AG04450 (cell line): ENCODE data around the gene OR10A3. TPM values are rescaled to one million over a fixed set of nuclear protein-coding genes. Genes with fewer than 3 reads are reported as not detected.

ENCODE experiments used
- CTCF ChIA-PET: fragments of 300-600, 350-600 bp; formaldehyde crosslinking; extraction: SDS; loops from one replicate; lab custom pipeline; 2022; ENCODE audit warnings: antibody characterized with exemption, inconsistent platforms; lab: Charles Lee
- POLR2A ChIA-PET: fragments of 350-600 bp; formaldehyde crosslinking; extraction: SDS; loops from one replicate; lab custom pipeline; 2021; ENCODE audit warnings: antibody characterized with exemption, inconsistent platforms; lab: Yijun Ruan, JAX
- DNase-seq: peaks from one replicate; pipeline ENCODE4 v3.0.0-alpha.2; 2011; ENCODE audit warnings: low read depth, low spot score
- H3K27ac ChIP-seq: one replicate; pipeline ENCODE4 v1.5.1; 2012; ENCODE audit warnings: low read depth, low read length, control low read depth
- H3K27me3 ChIP-seq: one replicate; pipeline ENCODE4 v1.6.0; 2012; ENCODE audit warnings: low read length; ENCODE audit not compliant: control insufficient read depth, insufficient read depth
- H3K4me3 ChIP-seq: 2 replicates; pipeline ENCODE4 v1.5.1; 2011; ENCODE audit warnings: mild to moderate bottlenecking, low read depth, low read length, control low read depth
- H3K9me3 ChIP-seq: 2 replicates; pipeline ENCODE4 v1.5.1; 2012; ENCODE audit warnings: low read length; ENCODE audit not compliant: control insufficient read depth, insufficient read depth
- polyA plus RNA-seq: library from polyadenylated mRNA; depleted of rRNA; stranded (reverse); fragments of >200 nt; gene quantifications from 2 replicates; pipeline ENCODE4 v1.2.3, GENCODE V29; 2011
- TF ChIP-seq, protein P1 (sequence below): IDR thresholded peaks from 2 replicates; pipeline ENCODE4 v1.5.1; 2011; ENCODE audit warnings: low read depth, low read length, control low read depth, inconsistent platforms

Gene OR10A3
- polyA plus RNA-seq, 1 experiment: 0.15 TPM

DNA sequence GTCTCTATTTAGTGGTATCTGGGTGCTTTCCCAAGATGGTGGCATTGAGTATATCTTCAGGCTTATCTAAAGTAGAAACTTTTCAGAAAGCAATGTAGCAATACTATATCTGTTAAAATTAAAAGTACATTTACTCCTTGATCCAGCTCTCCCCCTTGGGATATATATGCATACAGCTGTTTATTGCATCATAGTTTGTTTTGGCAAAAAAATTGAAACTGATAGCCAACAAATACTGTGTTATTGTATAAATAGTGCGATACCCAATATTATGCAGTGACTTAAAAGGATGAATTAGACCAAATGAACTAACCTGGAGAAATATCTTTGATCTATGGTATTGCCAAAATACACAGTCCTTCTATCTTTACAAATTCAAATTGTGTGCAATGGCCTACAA, 8.4 kb upstream of the OR10A3 start:
- Histone ChIP-seq H3K4me3 (no peak overlapping the region), H3K27ac (no peak overlapping the region), H3K27me3 (no peaks in the 10 kb centered on the region), H3K9me3 (peaks cover under 1% of the 10 kb centered on the region; the same call in 1 of the 2 replicates)
- TF ChIP-seq, protein P1, sequence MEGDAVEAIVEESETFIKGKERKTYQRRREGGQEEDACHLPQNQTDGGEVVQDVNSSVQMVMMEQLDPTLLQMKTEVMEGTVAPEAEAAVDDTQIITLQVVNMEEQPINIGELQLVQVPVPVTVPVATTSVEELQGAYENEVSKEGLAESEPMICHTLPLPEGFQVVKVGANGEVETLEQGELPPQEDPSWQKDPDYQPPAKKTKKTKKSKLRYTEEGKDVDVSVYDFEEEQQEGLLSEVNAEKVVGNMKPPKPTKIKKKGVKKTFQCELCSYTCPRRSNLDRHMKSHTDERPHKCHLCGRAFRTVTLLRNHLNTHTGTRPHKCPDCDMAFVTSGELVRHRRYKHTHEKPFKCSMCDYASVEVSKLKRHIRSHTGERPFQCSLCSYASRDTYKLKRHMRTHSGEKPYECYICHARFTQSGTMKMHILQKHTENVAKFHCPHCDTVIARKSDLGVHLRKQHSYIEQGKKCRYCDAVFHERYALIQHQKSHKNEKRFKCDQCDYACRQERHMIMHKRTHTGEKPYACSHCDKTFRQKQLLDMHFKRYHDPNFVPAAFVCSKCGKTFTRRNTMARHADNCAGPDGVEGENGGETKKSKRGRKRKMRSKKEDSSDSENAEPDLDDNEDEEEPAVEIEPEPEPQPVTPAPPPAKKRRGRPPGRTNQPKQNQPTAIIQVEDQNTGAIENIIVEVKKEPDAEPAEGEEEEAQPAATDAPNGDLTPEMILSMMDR: no peak
- DNase-seq: no peak
- CTCF ChIA-PET: interaction anchor here (1.2 to 2.0 kb wide), 2 partner anchors 37 to 56 kb away, joined by 4 to 10 read pairs; partner anchors contain the start of gene EIF3F
- POLR2A ChIA-PET: no interaction called here

DNA sequence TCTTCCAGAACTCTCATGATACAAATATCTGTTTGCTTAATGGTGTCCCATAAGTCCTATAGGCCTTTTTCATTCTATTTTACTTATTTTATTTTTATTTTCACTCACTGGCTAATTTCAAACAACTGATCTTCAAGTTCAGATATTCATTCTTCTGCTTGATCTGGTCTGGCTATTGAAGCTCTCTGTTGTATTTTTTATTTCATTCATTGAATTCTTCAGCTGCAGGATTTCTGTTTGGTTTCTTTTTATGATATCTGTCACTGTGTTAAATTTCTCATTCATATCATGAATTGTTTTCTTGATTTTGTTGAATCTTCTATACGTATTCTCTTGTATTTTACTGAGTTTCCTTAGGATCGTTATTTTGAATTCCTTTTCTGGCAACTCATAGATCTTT, 2.6 kb upstream of the OR10A3 start:
- H3K27me3 ChIP-seq: no peaks in the 10 kb centered on the region
- peaks cover 4% of the 10 kb centered on the region; the same call in 1 of the 2 replicates for H3K9me3 ChIP-seq
- CTCF ChIA-PET: interaction anchor here (1.2 kb wide), 1 partner anchor 43 kb away, joined by 5 read pairs; the partner anchor contains the start of gene EIF3F
- POLR2A ChIA-PET: no interaction called here
- DNase-seq: no peak
- TF ChIP-seq, protein P1: no peak
- H3K27ac ChIP-seq: no peak overlapping the region
- H3K4me3 ChIP-seq: no peak overlapping the region

DNA sequence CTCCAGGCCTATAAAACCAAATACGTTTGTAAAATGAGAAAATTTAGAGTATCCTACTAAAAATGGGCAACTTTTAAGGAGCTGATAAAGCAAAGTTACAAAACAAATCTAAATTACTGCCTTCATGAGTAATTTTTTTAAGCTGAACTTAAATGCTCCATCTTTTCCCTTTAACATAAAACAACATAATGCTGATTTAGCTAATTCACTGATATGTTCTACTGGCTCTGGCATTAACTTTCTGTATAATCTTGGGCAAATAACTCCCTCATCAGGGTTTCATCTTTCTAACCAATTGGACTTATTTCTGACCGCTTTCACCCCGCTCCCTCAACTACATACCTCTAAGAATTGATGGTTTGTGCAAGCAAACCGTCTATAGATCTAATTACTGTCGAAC, 362 bp downstream of the OR10A3 start:
- Histone ChIP-seq H3K27me3 (peaks cover 4% of the 10 kb centered on the region), H3K4me3 (no peak overlapping the region), H3K9me3 (peaks cover 4% of the 10 kb centered on the region; the same call in 1 of the 2 replicates), H3K27ac (no peak overlapping the region)
- CTCF ChIA-PET: no interaction called here
- TF ChIP-seq, protein P1: no peak
- DNase-seq: no peak
- POLR2A ChIA-PET: no interaction called here

- no peak overlapping the region for H3K4me3 ChIP-seq
- ChIA-PET POLR2A (no interaction called here), CTCF (interaction anchor here (1.0 kb wide), 2 partner anchors 50 to 163 kb away, joined by 5 read pairs; partner anchors contain the start of gene EIF3F)
- no peak for DNase-seq
- TF ChIP-seq, protein P1: no peak
- no peaks in the 10 kb centered on the region for H3K9me3 ChIP-seq
- H3K27ac ChIP-seq: no peak overlapping the region
- peaks cover 4% of the 10 kb centered on the region for H3K27me3 ChIP-seq
Observed at GRCh38 chr11:7936615-7937014, 4.9 kb downstream of the OR10A3 start.

- H3K27me3 ChIP-seq: no peaks in the 10 kb centered on the region
- ChIA-PET CTCF (no interaction called here), POLR2A (no interaction called here)
- H3K4me3 ChIP-seq: no peak within 1 kb of the TSS
- DNase-seq: no peak
- no peaks in the 10 kb centered on the region for H3K9me3 ChIP-seq
- TF ChIP-seq, protein P1: no peak
- H3K27ac ChIP-seq: no peak within 1 kb of the TSS
Observed at GRCh38 chr11:7931168-7931567, 10.3 kb downstream of the OR10A3 start, which contains the start of gene OR10A6. Gene OR10A6, minus strand, starts transcription at chr11:7931268. Its CDS starts 2,606 bp downstream, at chr11:7928662.
